ENCODE data around the gene CHMP2A. TPM values are rescaled to one million over a fixed set of nuclear protein-coding genes. Genes with fewer than 3 reads are reported as not detected.

The CHMP2A gene
- total and polyA plus RNA-seq, 10 of the 15 experiments (the other 5 are each of a cell fraction or from before 2014, with no cell fraction given), result 69.5 to 172 (median 109) TPM

GRCh38 chr19:58551577-58552471, 3.1 kb downstream of the CHMP2A start:
- BruUV-seq (replicated peaks), result TSS peak; percentile 50
- H3K9me3 ChIP-seq (replicated peaks; ENCODE audit: control insufficient read depth, insufficient read depth, low read length), result no peaks in the 10 kb centered on the region
- POLR2A ChIA-PET, result no interaction called here
- 94% methylated on average over 18 of the region's 18 CpGs for WGBS (ENCODE audit: insufficient coverage, insufficient replicate concordance, low lambda C conversion rate, missing lambda C conversion rate)
- no peak overlapping the region for H3K9ac ChIP-seq (ENCODE audit: control insufficient read depth, insufficient read depth, low read length)
- in situ Hi-C loops (cut with MboI) (no loop called here), intact Hi-C loops (cut with micrococcal nuclease; ENCODE audit: unreplicated experiment) (no loop called here)
- CTCF ChIA-PET, result interaction anchor here (3.9 kb wide), 1 partner anchor 32 kb away, joined by 37 read pairs; the partner anchor contains the start of gene ZBTB45
- SMC1A ChIA-PET (ENCODE audit: uncharacterized antibody, unreplicated experiment), result no interaction called here
- H3K4me2 ChIP-seq (ENCODE audit: control insufficient read depth, insufficient read depth), result no peak overlapping the region
- H3K79me2 ChIP-seq (ENCODE audit: control insufficient read depth, insufficient read depth, low read length), result peaks cover 43% of the 10 kb centered on the region
- H4K20me1 ChIP-seq (ENCODE audit: control insufficient read depth, insufficient read depth), result no peaks in the 10 kb centered on the region; the same call in none of the 2 replicates
- H3K4me1 ChIP-seq (ENCODE audit: control insufficient read depth, insufficient read depth, low read length), result peaks cover 24% of the 10 kb centered on the region
- RAD21 ChIA-PET (ENCODE audit: unreplicated experiment), result no interaction called here
- DNase-seq (ENCODE audit: low read depth, low spot score) (no peak), FAIRE-seq (peak; percentile 27), ATAC-seq (no peak)
- H3K36me3 ChIP-seq (ENCODE audit: control insufficient read depth in 2 of 2, insufficient read depth in 2 of 2, low read length in 1 of 2), result peaks cover 29 to 55% of the 10 kb centered on the region in 2 experiments; a peak in 3 of 4 replicates
- no peak overlapping the region for H3K27ac ChIP-seq (ENCODE audit: control insufficient read depth, insufficient read depth)
- H3K4me3 ChIP-seq, result no peak overlapping the region
- H3K27me3 ChIP-seq (replicated peaks in 1 of 2; ENCODE audit: control insufficient read depth in 2 of 2, insufficient read depth in 2 of 2, low read length in 1 of 2), result no peaks in the 10 kb centered on the region
- TF ChIP-seq ZBTB11 (CRISPR knock-in tag; IDR thresholded peaks at IDR 0.05) (no peak), POU2F2 (IDR thresholded peaks at IDR 0.05; ENCODE audit: borderline replicate concordance, low read depth, low read length) (no peak), ZNF622 (IDR thresholded peaks at IDR 0.05) (no peak), JUNB (IDR thresholded peaks at IDR 0.05) (no peak), POLR2A (IDR thresholded peaks at IDR 0.05; ENCODE audit: low read depth, low read length) (peak; percentile 33), ZNF217 (IDR thresholded peaks at IDR 0.05) (no peak), CBFB (IDR thresholded peaks at IDR 0.05; ENCODE audit: low read depth) (0 out of 2 replicates have a peak, but pooled peaks have one; percentile 21), E2F4 (IDR thresholded peaks at IDR 0.05; ENCODE audit: low read depth, low read length) (no peak), KLF5 (IDR thresholded peaks at IDR 0.05; ENCODE audit: partially characterized antibody) (no peak), REST (IDR thresholded peaks at IDR 0.05; ENCODE audit: low read depth, low read length) (no peak), POLR2AphosphoS2 (IDR thresholded peaks at IDR 0.05; ENCODE audit: low read depth, low read length) (peak; percentile 41; the same call in 1 of the 2 replicates), RUNX3 (IDR thresholded peaks at IDR 0.05; ENCODE audit: low read length) (no peak), POLR2AphosphoS5 (IDR thresholded peaks at IDR 0.05; ENCODE audit: low read length) (peak; percentile 72), BCL11A (IDR thresholded peaks at IDR 0.05; ENCODE audit: low read depth, low read length) (no peak), SP1 (IDR thresholded peaks at IDR 0.05; ENCODE audit: low read depth, low read length) (no peak)
- no peak overlapping the region for H2AFZ ChIP-seq (ENCODE audit: control insufficient read depth, low read depth, low read length)

All from GM12878 (cell line).